Smooth muscle cell (in vitro differentiated cells): ENCODE measurements around the gene STX12. TPM values are rescaled to one million over a fixed set of nuclear protein-coding genes. Genes with fewer than 3 reads are reported as not detected.
"Not testable (repeated sequence)": the region's sequence is repeated elsewhere in the genome, so short reads cannot be mapped to it uniquely, and the experiment has no call there.

ENCODE experiments used
- DNase-seq: peaks from one replicate; lab custom pipeline; 2025; ENCODE audit not compliant: unreplicated experiment; lab: John Stamatoyannopoulos, UW
- H2AFZ ChIP-seq: fragments of 200-600 bp; sonication (generic); 2 replicates; pipeline ENCODE4 v1.6.0; 2016; ENCODE audit warnings: antibody characterized with exemption, low read depth, mild to moderate bottlenecking
- H3F3A ChIP-seq: fragments of 200-600 bp; sonication (generic); 2 replicates; pipeline ENCODE4 v1.6.0; 2017; ENCODE audit warnings: antibody characterized with exemption, low read depth
- H3K27ac ChIP-seq: fragments of 200-600 bp; sonication (generic); 2 replicates; pipeline ENCODE4 v1.5.1; 2016; ENCODE audit warnings: low read depth, mild to moderate bottlenecking
- H3K27me3 ChIP-seq: fragments of 200-600 bp; sonication (generic); 2 replicates; pipeline ENCODE4 v1.6.1; 2016; ENCODE audit warnings: low read depth, mild to moderate bottlenecking
- H3K36me3 ChIP-seq: fragments of 200-600 bp; sonication (generic); 2 replicates; pipeline ENCODE4 v1.5.1; 2016; ENCODE audit warnings: low read depth
- H3K4me1 ChIP-seq: fragments of 200-600 bp; sonication (generic); 2 replicates; pipeline ENCODE4 v1.5.1; 2016; ENCODE audit warnings: low read depth
- H3K4me2 ChIP-seq: fragments of 200-600 bp; sonication (generic); 2 replicates; pipeline ENCODE4 v1.6.0; 2016; ENCODE audit warnings: mild to moderate bottlenecking
- H3K4me3 ChIP-seq: fragments of 200-600 bp; sonication (generic); 2 replicates; pipeline ENCODE4 v1.5.1; 2016; ENCODE audit warnings: mild to moderate bottlenecking
- H3K79me2 ChIP-seq: fragments of 200-600 bp; sonication (generic); 2 replicates; pipeline ENCODE4 v1.6.0; 2016; ENCODE audit warnings: low read depth, mild to moderate bottlenecking
- H3K9ac ChIP-seq: fragments of 200-600 bp; sonication (generic); 2 replicates; pipeline ENCODE4 v1.6.0; 2016; ENCODE audit warnings: low read depth
- H3K9me3 ChIP-seq: fragments of 200-600 bp; sonication (generic); replicated peaks from 2 replicates; pipeline ENCODE4 v1.5.1; 2016; ENCODE audit warnings: low read depth
- H4K20me1 ChIP-seq: fragments of 200-600 bp; sonication (generic); 2 replicates; pipeline ENCODE4 v1.6.0; 2016; ENCODE audit warnings: low read depth
- CTCF ChIP-seq: fragments of 200-600 bp; sonication (generic); IDR thresholded peaks from 2 replicates; pipeline ENCODE4 v1.5.1; 2017; ENCODE audit warnings: borderline replicate concordance, mild to moderate bottlenecking, antibody characterized with exemption; ENCODE audit not compliant: insufficient read depth, poor library complexity, severe bottlenecking
- WGBS: methylation state at CpG from one replicate; pipeline ENCODE4 v1.1.7; 2016; ENCODE audit warnings: low lambda C conversion rate; 5-methylcytosine and 5-hydroxymethylcytosine counted together
- polyA plus RNA-seq: library from polyadenylated mRNA; unstranded; fragments of >200 nt; fragmentation: Nextera tagmentation; extraction: Ambion mirVana; gene quantifications from 2 replicates; pipeline ENCODE4 v1.2.1, GENCODE V29; 2016
- total RNA-seq: library from RNA; depleted of rRNA; stranded (reverse); fragments of >200 nt; gene quantifications from 2 replicates; pipeline ENCODE4 v1.2.3, GENCODE V29; 2014

Gene STX12
- total and polyA plus RNA-seq, 2 experiments from 2014 or later: 20.6 to 50.7 TPM

DNA sequence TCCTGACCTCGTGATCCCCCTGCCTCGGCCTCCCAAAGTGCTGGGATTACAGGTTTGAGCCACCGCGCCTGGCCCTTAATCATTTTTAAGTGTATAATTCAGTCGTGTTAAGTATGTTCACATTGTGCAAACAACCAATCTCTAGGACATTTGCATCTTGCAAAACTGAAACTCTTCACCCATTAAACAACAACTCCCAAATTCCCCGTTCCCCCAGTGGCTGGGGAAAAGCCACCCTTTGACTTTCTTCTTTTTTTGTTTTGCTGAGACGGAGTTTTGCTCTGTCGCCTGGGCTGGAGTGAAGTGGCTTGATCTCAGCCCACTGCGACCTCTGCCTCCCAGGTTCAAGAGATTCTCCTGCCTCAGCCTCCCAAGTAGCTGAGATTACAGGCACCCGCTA, 92.8 kb downstream of the STX12 start:
- Histone ChIP-seq H4K20me1 (no peaks in the 10 kb centered on the region), H3K9me3 (no peaks in the 10 kb centered on the region), H2AFZ (no peak overlapping the region), H3K79me2 (no peaks in the 10 kb centered on the region), H3K4me2 (no peak overlapping the region), H3K9ac (no peak overlapping the region), H3K4me1 (peaks cover 3% of the 10 kb centered on the region), H3F3A (no peaks in the 10 kb centered on the region), H3K27me3 (no peaks in the 10 kb centered on the region), H3K27ac (no peak overlapping the region), H3K4me3 (no peak overlapping the region), H3K36me3 (no peaks in the 10 kb centered on the region)
- no peak for TF ChIP-seq CTCF
- DNase-seq: no peak
- WGBS: 97% methylated on average over 10 of the region's 10 CpGs

GRCh38 chr1:27868556-27868931, 95.5 kb downstream of the STX12 start:
- no peaks in the 10 kb centered on the region for H3K36me3 ChIP-seq
- no peak for TF ChIP-seq CTCF
- H3K79me2 ChIP-seq: no peaks in the 10 kb centered on the region
- no peaks in the 10 kb centered on the region for H3K27me3 ChIP-seq
- H3K4me3 ChIP-seq: no peak overlapping the region
- H3K9me3 ChIP-seq: no peaks in the 10 kb centered on the region
- no peak overlapping the region for H3K4me2 ChIP-seq
- H3K9ac ChIP-seq: no peak overlapping the region
- no peaks in the 10 kb centered on the region for H3K4me1 ChIP-seq
- no peak for DNase-seq
- H4K20me1 ChIP-seq: no peaks in the 10 kb centered on the region
- H2AFZ ChIP-seq: no peak overlapping the region
- no peak overlapping the region for H3K27ac ChIP-seq
- WGBS: 88% methylated on average over 11 of the region's 11 CpGs
- no peaks in the 10 kb centered on the region for H3F3A ChIP-seq

DNA sequence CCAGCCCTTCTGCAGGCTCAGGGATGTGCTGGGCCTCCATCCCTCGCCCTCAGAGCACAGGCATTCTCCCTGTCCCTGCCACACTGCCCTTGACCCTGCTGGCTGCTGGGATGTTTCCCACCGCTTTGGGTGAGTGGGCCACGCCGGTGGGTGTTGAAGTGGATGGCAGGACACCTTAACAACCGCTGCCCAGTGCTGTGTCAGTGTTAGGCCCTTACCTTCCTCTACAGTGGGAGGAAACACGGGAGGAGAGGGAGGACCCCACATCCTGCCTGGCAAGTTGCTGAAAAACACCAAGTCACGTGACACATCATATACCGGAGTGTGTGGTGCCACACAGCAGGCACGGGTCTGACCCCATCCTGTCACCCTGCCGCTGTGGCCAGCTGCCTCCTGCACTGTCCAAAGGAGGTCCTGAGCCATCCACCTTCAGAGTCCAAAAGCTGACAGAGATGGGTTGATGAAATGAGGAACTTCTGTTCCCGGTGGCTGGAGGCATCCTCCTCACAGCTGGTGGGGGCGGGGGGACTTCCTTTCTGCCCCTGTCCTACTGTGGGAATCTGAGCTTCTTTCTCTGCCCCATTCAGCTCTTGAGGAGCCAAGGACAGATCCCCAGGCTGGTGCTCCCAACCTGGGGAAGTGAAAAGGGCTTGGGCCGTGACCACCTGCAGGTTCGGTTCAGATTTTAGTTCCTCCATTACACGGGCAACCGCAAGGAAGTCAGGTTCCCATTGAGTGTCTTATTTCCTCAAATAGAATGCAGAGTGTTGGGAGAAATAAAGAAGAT, 96.1 kb downstream of the STX12 start:
- Histone ChIP-seq H4K20me1 (no peaks in the 10 kb centered on the region), H3K27me3 (no peaks in the 10 kb centered on the region), H3F3A (no peaks in the 10 kb centered on the region), H2AFZ (no peak overlapping the region), H3K9me3 (no peaks in the 10 kb centered on the region), H3K9ac (no peak overlapping the region), H3K4me2 (no peak overlapping the region), H3K4me3 (no peak overlapping the region), H3K4me1 (no peaks in the 10 kb centered on the region), H3K27ac (no peak overlapping the region), H3K36me3 (no peaks in the 10 kb centered on the region), H3K79me2 (no peaks in the 10 kb centered on the region)
- 89% methylated on average over 16 of the region's 16 CpGs for WGBS
- no peak for DNase-seq
- TF ChIP-seq CTCF: no peak

DNA sequence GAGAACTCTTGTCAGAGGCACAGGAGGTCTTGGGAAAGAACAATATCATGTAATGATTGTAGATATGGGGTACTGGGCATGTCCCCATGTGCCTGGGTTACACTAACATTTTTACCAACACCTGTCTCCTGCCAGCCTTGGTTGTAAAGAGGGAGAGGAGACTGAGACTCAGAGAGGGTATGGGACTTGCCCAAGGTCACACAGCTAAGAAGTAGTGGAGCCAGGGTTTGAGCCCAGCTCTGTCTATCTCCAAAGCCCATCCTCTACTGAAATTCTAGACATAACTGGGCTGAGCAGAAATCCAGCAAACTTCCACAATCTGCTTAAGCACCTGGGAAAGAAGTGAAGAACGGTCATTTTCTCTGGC, 96.7 kb downstream of the STX12 start:
- no peak overlapping the region for H3K4me2 ChIP-seq
- no peak overlapping the region for H2AFZ ChIP-seq
- H3K27ac ChIP-seq: no peak overlapping the region
- 68% methylated on average over 1 of the region's 1 CpG for WGBS
- H3K9me3 ChIP-seq: no peaks in the 10 kb centered on the region
- no peak for TF ChIP-seq CTCF
- H3K4me1 ChIP-seq: no peaks in the 10 kb centered on the region
- no peaks in the 10 kb centered on the region for H3F3A ChIP-seq
- H3K9ac ChIP-seq: no peak overlapping the region
- no peaks in the 10 kb centered on the region for H3K36me3 ChIP-seq
- H3K79me2 ChIP-seq: no peaks in the 10 kb centered on the region
- no peak for DNase-seq
- H3K27me3 ChIP-seq: no peaks in the 10 kb centered on the region
- H4K20me1 ChIP-seq: no peaks in the 10 kb centered on the region
- H3K4me3 ChIP-seq: no peak overlapping the region

DNA sequence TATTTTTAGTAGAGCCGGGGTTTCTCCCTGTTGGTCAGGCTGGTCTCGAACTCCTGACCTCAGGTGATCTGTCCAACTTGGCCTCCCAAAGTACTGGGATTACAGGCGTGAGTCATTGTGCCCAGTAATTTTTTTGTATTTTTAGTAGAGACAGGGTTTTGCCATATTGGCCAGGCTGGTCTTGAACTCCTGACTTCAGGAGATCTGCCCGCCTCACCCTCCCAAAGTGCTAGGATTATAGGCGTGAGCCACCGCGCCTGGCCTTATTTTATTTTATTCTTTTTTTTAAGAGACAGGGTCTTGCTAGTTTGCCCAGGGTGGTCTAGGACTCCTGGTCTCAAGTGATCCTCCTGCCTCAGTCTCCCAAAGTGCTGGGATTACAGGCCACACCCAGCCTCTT, 98.1 kb downstream of the STX12 start:
- not testable (repeated sequence) for H3K4me1 ChIP-seq, H3K36me3 ChIP-seq, H3K4me2 ChIP-seq, H3K27me3 ChIP-seq, H3K9me3 ChIP-seq, H3K4me3 ChIP-seq, H3K79me2 ChIP-seq, H3K9ac ChIP-seq, H4K20me1 ChIP-seq, H3F3A ChIP-seq, H3K27ac ChIP-seq, DNase-seq, H2AFZ ChIP-seq
- 98% methylated on average over 7 of the region's 7 CpGs for WGBS
